Motor neuron (in vitro differentiated cells): ENCODE data around the gene CCDC190. TPM values are rescaled to one million over a fixed set of nuclear protein-coding genes. Genes with fewer than 3 reads are reported as not detected.
A peak's percentile ranks its signal among the peaks of the same experiment; 100 is the strongest.
"Not testable (repeated sequence)": the region's sequence is repeated elsewhere in the genome, so short reads cannot be mapped to it uniquely, and the experiment has no call there.

ENCODE experiments used
- ATAC-seq, 8 experiments: fragments of 200-7000 bp; cut with Tn5 transposase; replicated peaks in 6 of 8; 2 replicates each; pipeline ENCODE4 v1.8.0; 2021; ENCODE audit warnings: mild to moderate bottlenecking in 8 of 8, moderate library complexity in 8 of 8
- H3K27ac ChIP-seq, 2 donors: fragments of 250-450 bp; sonication (Bioruptor Pico); 2 replicates each; pipeline ENCODE4 v1.9.0; 2021; ENCODE audit warnings: antibody characterized with exemption in 2 of 2, mild to moderate bottlenecking in 2 of 2, moderate library complexity in 1 of 2
- H3K4me1 ChIP-seq, 2 donors: fragments of 250-450 bp; sonication (Bioruptor Pico); replicated peaks in 1 of 2; 2 replicates each; pipeline ENCODE4 v1.6.1; 2021; ENCODE audit warnings: antibody characterized with exemption in 2 of 2, mild to moderate bottlenecking in 2 of 2, moderate library complexity in 1 of 2
- H3K4me3 ChIP-seq, 5 donors: fragments of 250-450 bp; sonication (Bioruptor Pico); 2 replicates each; pipeline ENCODE4 v1.9.0; 2021; ENCODE audit warnings: antibody characterized with exemption in 5 of 5, mild to moderate bottlenecking in 5 of 5, moderate library complexity in 4 of 5
- WGBS, 10 experiments: fragments of 450-650 bp; shearing (Covaris generic); methylation state at CpG; one replicate each; pipeline ENCODE4 v1.0.0; 2022; 5-methylcytosine and 5-hydroxymethylcytosine counted together
- in situ Hi-C, 9 experiments: fragments of 400-800 bp; cut with MboI; loops; one replicate each; pipeline ENCODE4 v1.15.0; 2021; ENCODE audit warnings: low sequenced_read_pairs in 9 of 9, low pct_unique_long_range_greater_than_20kb in 2 of 9; ENCODE audit not compliant: unreplicated experiment in 9 of 9
- total RNA-seq, 8 experiments: library from RNA; unstranded; fragments of 300-600 nt; gene quantifications; 2 replicates each; pipeline versions ENCODE4 v1.2.3 to v1.2.4, GENCODE V29; 2022

CCDC190 gene
- total RNA-seq, 8 experiments from 2014 or later: 0.15 to 3.8 (median 0.43) TPM; not detected in 2

DNA sequence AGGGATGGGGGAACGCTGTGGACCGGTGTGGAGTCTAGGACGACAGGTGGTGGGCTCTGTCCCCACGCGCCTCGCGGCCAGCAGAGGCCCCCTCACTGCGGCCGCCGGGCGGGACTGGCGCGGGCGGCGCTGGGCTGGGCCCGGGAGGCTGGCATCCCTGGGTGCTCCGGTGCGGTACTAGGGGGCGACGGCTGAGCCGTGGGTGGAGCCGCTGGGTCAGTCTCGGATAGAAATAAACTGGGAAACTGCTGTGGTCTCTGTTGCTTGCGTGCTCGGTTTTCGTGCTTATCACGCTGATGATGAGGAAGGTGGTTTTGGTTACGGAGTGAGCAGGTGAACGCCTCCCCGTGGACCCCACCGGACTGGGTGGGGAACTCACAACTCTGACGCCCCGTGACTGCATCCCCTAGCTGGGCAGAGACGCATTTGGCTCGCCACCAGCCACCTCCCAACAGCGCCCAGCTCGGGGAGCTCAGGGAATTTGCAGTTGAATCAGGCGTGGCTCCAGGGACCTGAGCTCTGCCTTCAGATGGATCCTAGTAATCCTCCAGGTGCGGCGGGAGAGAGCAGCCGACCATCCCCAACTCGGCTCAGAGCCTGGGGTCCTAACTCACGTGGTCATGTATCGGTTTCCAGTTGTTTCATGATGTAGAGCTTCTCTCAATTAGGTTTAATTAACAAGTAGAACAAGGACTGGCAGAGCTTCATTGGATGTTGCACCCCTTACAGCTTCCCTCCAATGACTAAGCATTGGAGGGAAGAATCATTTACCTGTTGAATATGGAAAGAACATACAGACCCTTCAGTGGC is 38.4 kb downstream of the CCDC190 start:
- peak; percentile 76 to 92 (median 90) for ATAC-seq
- H3K4me3 ChIP-seq: peak overlapping the region; percentile 28 to 36 (median 31)
- in situ Hi-C loops: no loop called here
- no peak overlapping the region for H3K27ac ChIP-seq
- WGBS, 10 experiments: 0 to 60% (median 13%) methylated on average over 1 to 25 of the region's 44 CpGs; no CpG with 5 or more reads in 1 of the 10 experiments
- no peaks in the 10 kb centered on the region for H3K4me1 ChIP-seq

DNA sequence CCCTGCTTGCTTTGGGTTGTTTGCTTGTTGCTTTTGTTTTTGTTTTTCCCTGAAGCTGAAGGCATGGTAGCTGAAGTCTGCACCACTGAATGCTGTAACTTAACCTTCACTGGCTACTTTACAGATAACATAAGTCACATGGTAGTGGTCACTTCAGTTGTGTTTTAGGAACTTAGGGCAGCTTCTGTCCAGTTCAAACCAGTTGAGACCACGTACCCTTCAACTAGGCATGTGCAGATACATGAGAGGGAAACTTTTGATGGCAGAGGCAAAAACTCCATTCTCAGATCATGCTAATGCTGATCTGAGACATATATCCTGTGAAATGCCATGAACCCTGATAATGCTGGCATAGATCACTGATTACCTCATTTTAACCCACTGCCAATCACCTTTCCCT is 42.3 kb downstream of the CCDC190 start:
- in situ Hi-C loops, H3K4me1 ChIP-seq, H3K27ac ChIP-seq, ATAC-seq, H3K4me3 ChIP-seq: not testable (repeated sequence)
- 40 to 100% methylated on average over 1 of the region's 1 CpG; no CpG with 5 or more reads in 8 of the 10 experiments for WGBS, 10 experiments

DNA sequence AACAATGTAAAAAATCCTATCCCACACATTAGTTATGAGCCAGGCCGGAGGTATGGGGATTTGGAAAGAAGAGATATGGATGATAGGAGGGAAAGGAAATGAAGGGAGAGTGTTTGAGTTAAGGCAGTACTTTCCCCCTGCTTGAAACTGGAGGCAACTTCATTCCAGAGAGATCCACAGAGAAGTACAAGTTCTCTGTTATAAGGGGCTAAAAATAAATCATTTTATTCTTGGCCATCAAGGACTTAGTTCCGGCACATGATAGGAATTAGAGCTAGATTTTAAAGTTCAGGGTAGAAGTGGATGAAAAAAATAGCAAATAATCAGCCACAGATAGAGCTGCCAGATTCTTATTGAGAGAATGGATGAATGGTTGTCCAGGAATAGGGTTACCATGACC is 42.8 kb downstream of the CCDC190 start:
- H3K4me3 ChIP-seq, H3K4me1 ChIP-seq, in situ Hi-C loops, H3K27ac ChIP-seq, ATAC-seq: not testable (repeated sequence)
- WGBS, 10 experiments: 80 to 100% (median 97%) methylated on average over 1 to 2 of the region's 2 CpGs; no CpG with 5 or more reads in 4 of the 10 experiments

GRCh38 chr1:162812357-162812756 is 48.6 kb downstream of the CCDC190 start:
- H3K4me3 ChIP-seq, in situ Hi-C loops, H3K27ac ChIP-seq, H3K4me1 ChIP-seq: not testable (repeated sequence)
- peak in 3 of 8 experiments; percentile 41 to 98 (median 96) for ATAC-seq
- 100% methylated on average over 1 of the region's 2 CpGs; no CpG with 5 or more reads in 7 of the 10 experiments for WGBS, 10 experiments

GRCh38 chr1:162807503-162807902 is 53.5 kb downstream of the CCDC190 start:
- no CpG with 5 or more reads among the region's 2 CpGs for WGBS, 10 experiments
- H3K4me3 ChIP-seq, ATAC-seq, H3K27ac ChIP-seq, in situ Hi-C loops, H3K4me1 ChIP-seq: not testable (repeated sequence)

Other genes starting within 250 kb of the CCDC190 start
- gene DDR2, start 228.7 kb downstream of the CCDC190 start, total RNA-seq: 10 to 100 TPM in 4 of 8 experiments, 1 to 10 TPM in 3, under 1 TPM in 1; 0.96 to 75.2 (median 28.6) TPM
- 10 to 100 TPM; 12.9 to 51.3 (median 24.5) TPM for gene HSD17B7, start 70.5 kb downstream of the CCDC190 start, total RNA-seq
- gene RGS4, start 208.2 kb upstream of the CCDC190 start, total RNA-seq: 100 to 1,000 TPM in 1 of 8 experiments, 10 to 100 TPM in 4, 1 to 10 TPM in 1, under 1 TPM in 2; 0.13 to 165 (median 24.9) TPM